HG02763 (cell line): ENCODE data around the gene ZFPM1.
"Not testable (repeated sequence)": the region's sequence is repeated elsewhere in the genome, so short reads cannot be mapped to it uniquely, and the experiment has no call there.

Experiments used
- ATAC-seq: cut with Tn5 transposase; IDR thresholded peaks from one replicate; pipeline ENCODE4 v1.9.1; 2021; ENCODE audit warnings: mild to moderate bottlenecking, moderate library complexity; ENCODE audit not compliant: unreplicated experiment

ZFPM1 gene

GRCh38 chr16:88478889-88479792 lies 26.1 kb downstream of the ZFPM1 start:
- ATAC-seq: no peak

DNA sequence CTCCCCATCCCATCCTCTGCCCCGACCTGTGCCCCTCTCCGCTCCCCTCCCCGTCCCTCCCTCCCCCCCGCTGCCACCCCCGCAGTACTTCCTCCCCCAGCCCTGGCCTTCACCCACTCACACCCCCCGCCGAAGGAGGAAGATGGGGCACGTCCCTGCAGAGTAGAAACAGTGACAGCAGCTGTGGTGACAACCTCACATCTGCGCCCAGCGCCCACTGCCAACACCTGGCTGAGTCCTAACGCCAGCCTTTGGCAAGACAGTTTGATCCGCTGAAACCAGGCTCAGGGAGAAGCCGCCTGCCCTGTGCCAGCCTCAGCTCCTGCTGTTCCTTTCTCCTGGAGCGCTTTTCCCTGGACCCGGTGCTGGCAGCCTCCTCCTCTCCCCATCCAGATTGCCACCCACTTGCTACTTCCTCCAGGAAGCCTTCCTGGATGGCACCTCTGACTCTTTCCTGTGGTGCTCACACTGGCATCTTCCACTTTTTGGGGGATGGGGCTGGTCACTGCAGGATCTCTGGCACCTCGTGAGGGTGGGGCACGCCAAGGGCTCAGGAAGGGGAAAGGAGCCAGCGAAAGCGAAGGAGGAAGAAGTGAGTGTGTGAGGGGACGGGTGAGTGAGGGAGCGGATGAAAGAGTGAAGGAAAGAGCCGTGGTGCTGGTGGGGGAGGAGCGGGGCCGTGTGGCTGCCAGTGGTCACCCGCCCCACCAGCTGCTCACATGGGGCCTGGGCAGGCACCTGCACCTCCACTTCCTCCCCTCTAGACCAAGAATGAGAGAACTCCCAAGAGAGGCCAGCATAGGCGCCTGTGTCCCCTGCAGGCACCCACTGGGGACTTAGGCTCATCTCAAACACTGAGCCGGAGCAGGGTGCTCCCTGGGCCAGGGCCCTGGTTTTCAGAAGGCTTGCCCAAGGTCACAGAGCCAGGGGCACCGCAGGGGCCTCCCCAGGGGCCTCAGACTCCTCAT lies 27.0 kb downstream of the ZFPM1 start:
- ATAC-seq: peak; percentile 49

DNA sequence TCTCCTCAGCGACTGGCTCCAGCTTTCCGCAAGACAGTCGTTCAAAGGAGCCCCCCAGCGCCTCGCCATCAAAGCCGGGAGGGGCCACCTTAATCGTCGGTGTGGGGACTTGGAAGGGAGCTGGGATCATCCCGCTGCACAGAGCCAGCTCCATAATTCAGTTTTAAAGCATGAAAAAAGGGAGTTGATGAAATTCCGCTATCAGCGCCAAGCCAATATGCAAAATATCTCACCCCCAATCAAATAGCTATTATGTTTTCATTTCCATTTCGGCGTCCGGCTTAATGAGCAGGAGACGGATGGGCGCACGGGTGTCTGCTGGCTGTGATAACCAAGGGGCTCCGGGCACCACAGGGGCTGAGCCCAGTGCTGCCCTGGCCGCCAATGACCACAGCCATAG lies 27.7 kb downstream of the ZFPM1 start:
- no peak for ATAC-seq

DNA sequence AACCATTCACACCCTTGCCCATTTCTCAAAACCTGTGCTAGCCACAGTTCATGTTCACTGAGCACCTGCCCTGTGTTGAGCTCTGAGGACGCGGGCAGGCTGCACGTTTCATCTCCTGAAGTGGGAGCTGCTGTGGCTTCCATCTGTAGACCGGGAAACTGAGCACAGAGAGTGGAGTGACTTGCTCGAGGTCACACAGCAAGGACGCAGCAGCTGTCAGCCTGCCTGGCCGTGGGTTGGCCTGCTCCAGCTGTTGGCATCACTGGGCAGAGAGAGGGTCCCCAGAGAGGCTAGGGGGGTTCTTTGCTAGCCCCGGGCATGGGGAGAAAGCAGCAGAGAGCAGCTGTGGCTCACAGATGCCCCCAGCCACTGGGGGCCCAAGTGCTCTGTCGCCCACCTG lies 28.8 kb downstream of the ZFPM1 start:
- no peak for ATAC-seq

GRCh38 chr16:88482630-88483391 lies 29.7 kb downstream of the ZFPM1 start:
- no peak for ATAC-seq

GRCh38 chr16:88483392-88483641 lies 30.2 kb downstream of the ZFPM1 start:
- ATAC-seq: no peak

DNA sequence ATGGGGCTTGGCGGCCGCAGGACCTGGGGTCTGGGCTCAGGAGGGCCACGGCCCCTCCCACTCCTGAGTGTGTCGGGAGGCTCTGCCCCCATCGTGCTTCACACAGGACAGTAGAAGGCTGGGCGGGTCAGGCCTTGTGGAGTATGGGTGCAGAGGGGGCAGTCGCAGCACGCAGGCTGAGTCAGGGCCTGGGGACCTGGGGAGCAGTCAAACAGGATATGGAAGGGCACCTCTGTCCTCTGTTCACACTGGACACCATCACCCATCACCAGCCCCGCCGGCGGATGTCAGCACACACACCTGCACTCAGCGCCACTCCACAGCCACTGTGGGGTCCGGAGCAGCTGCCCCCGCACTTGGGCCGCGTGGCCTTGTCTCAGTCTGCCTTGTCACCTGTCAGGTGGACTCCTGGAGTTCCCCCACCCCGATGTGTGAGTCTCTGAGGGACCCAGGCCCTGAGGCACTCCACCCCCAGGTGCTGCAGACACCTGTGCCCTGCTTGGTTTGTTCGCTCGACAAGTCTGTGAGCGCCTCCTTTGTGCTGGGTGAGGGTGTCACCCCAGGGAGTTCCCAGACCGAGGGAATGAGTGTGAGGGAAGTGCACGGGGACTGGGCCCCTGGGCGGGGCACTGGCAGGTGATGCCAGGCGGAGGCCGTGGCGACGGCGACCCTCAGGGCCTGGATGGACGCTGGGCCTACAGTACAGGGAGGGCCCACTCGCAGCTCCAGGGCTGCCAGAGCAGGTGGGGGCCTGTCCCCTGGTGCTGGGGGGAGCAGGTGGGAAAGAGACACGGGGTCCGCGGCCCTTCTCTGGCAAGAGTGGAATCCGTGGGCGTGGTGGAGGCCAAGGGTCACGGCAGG lies 31.7 kb downstream of the ZFPM1 start:
- no peak for ATAC-seq

DNA sequence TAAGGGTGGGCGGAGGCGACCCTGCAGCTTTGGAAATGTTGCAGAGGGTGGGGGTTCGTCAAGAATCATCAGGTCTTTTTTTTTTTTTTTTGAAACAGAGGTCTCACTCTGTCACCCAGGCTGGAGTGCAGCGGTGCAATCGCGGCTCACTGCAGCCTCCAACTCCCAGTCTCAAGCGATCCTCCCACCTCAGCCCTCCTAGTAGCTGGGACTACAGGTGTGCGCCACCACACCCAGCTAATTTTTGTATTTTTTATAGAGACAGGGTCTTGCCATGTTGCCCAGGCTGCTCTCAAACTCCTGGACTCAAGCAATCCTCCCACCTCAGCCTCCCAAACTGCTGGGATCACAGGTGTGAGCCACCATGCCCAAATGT lies 32.3 kb downstream of the ZFPM1 start:
- not testable (repeated sequence) for ATAC-seq

- ATAC-seq: no peak
These were observed 33.5 kb downstream of the ZFPM1 start for GRCh38 chr16:88486398-88487123.

DNA sequence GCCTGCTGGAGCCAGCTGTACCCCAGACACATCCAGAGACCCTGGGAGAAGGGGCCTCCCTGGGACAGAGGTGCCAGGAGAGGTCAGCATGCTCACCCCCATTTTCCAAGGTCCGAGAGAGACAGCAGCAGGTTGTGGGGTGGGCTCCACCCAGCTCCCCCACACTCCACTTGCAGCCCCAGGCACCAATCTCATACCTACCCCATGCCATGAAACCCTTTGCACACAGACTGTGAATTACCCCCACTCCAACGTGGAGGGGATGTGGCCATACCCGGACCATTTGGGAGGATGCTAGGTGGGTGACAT lies 34.0 kb downstream of the ZFPM1 start:
- no peak for ATAC-seq

GRCh38 chr16:88487920-88488851 lies 35.1 kb downstream of the ZFPM1 start:
- no peak for ATAC-seq

GRCh38 chr16:88489163-88489741 lies 36.2 kb downstream of the ZFPM1 start:
- ATAC-seq: no peak

GRCh38 chr16:88491001-88491559 lies 38.0 kb downstream of the ZFPM1 start:
- ATAC-seq: no peak

GRCh38 chr16:88491560-88492310 lies 38.7 kb downstream of the ZFPM1 start:
- no peak for ATAC-seq

DNA sequence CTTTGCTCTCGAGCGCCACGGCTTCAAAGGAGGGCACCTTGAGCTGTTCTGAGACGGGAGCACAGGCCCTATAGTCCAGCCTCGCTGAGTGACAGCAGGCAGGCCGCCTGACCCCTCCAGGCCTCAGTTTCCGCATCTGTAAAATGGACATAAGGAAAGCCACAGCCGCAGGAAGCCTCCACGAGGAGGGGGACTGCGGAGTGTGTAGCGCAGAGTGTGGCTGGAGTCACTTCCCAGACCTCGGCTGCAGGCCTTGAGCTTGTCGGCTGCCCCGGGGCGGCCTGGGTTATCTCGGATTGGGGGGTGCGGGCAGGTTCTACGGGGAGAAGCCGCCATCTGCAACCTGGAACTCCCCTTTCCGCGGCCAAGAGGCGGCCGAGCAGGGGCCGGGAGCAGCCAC lies 40.8 kb downstream of the ZFPM1 start:
- ATAC-seq: no peak

- ATAC-seq: no peak
These were observed 41.5 kb downstream of the ZFPM1 start for GRCh38 chr16:88494335-88495154.
